ENCODE results near the gene ALCAM.

ALCAM gene

DNA sequence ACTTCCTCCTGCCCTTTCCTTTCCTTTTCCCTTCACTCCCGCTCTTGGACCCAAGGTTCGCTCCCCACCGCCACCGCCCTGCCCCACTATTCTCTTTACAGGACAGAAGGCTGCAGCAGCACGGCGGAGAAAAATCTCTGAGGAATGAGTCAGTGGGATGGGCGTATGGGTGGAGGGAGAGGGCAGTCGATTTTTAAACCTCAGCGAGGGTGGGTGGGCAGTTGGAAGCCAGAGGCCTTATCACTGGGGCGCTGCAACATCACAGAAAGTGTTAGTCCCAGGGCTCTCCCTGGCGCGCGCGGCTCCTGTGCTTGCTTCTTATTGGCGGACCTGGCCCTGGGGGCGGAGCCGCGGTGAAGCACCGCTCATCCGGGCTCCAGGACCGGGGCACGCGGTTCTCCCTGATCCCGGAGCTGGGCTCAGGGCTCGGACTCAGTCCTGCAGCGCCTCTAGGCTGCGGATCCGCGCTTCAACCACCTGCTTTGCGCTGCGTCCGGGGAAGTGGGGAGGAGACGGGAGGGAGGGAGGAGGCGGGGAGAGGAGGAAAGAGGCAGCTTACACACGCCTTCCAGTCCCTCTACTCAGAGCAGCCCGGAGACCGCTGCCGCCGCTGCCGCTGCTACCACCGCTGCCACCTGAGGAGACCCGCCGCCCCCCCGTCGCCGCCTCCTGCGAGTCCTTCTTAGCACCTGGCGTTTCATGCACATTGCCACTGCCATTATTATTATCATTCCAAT, at the start of gene ALCAM:
ALCAM (plus strand) TSS at position 584 of the 737 bp plus-strand sequence.
- DNase-seq, result peak; percentile 91

DNA sequence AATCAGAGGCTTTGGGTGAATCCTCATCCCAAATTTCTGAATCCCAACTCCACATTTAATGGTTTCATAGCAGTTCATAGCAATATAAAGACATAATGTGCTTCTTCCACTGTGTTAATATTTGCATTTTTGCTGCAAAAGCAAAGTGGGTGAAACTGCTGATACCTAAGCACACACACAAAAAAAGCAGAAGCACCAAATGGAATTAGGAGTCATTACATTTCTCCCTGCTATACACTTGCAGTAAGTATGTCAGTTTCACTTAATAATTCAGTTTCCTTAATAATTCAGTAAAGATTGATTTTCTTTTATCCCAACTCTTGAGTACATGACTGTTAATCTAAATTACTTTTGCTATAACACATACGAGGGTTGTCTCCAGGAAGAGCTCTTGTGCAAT, 48.9 kb upstream of the ALCAM start:
- no peak for DNase-seq

DNA sequence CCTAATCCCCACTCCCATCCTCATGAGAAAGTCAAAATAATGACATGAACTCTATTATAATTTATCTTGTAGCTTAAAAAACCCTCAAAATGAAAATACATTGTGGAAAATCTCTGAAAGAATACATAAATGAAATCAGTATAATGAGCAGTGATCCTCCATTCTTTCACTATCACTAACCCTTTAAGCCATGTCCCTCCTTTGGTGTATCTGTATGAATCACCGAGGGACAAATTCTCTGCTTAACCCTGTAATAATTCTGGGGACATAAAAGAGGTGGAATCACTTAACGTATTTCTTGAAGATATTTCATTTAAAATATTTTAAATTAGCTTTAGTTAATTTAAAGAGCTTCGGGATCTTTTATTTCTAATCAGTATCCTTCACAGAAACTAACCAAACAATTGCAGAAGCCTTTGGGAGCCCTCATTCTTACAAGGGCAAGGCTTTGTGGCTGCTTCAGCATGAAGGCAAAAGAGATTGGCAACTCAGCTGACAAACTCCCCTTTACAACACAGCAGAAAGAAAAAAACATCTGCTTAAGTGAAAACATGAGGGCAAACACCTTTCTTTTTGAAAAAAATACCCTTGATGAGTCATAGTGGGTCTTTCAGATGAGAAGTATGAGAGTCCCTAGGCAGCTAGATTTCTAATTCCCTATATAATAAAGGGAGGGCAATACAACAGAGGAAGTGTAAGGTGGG, 44.0 kb upstream of the ALCAM start:
- no peak for DNase-seq

DNA sequence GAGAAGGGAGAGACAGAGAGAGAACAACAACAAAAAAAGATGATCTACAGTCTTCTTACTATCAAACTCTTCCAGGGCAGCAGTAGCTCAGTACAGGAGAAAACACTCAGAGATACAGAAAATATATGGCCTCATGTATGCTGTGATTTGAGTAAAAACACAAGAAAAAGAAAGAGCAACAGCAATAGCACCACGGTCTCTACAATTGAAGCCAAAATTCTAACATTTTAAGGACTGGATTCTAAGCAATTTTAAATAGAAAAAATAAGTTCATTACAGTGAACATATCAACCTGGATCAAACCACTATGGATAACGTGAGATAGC, 43.5 kb upstream of the ALCAM start:
- DNase-seq, result no peak

DNA sequence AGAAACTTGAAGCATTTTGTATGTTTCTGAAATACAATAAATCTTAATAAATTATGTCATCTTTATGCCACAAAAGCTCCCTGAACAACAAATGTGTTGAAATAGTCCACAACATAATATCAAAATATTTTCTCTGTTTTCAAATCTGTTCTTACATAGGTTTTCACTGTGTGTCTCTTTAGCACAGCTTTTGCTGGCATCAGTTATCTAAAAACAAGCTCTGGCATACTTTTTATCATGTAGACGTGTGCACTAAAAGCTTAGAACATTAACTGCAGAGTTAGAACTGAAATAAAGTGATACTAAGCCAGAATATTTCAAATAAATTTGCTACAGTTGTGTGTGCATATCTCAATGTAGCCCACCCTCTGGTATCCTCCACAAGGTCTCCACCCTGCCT, 41.8 kb upstream of the ALCAM start:
- DNase-seq, result no peak

DNA sequence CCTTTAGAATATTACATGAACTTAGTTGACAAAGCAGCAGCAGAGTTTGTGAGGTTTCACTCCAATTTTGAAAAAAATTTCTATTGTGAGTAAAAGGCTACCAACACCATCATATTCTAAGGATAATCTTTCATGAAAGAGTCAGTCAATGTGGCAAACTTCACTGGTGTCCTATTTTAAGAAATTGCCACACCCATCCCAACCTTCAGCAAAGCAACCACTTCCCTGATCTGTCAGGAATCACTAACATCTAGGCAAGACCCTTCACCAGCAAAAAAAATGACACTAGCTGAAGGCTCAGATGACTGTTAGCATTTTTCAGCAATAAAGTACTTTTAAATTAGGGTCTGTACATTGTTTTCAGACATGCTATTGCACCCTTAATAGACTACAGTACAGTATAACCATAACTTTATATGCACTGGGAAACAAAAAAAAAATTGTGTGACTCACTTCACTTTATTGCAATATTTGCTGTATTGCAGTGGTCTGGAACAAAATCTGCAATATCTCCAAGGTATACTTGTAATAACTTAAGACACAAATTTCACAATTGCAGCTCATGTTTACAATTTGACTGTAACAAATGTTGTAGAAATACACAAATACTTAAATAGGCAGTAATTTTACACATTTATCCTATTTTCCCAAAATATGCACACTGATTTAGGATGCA, 38.9 kb upstream of the ALCAM start:
- DNase-seq, result no peak

DNA sequence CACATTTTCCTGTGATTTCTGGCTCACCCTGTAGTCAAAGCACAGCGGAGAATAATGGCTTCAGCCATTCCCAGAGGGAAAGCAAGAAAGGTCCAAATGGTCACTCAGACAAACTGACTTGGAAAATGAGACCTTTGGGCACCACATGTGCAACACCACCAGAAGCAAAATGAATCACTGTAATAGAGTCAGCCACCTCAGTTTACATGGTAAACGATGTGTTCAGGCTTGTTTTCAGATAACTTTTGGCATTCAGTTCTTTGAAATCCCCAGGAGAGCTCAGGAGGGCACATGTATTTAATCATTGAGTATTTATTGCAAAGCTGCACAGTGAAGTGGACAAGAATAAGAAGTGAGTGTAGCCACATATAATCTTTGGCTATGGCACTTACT, 38.4 kb upstream of the ALCAM start:
- DNase-seq, result no peak

DNA sequence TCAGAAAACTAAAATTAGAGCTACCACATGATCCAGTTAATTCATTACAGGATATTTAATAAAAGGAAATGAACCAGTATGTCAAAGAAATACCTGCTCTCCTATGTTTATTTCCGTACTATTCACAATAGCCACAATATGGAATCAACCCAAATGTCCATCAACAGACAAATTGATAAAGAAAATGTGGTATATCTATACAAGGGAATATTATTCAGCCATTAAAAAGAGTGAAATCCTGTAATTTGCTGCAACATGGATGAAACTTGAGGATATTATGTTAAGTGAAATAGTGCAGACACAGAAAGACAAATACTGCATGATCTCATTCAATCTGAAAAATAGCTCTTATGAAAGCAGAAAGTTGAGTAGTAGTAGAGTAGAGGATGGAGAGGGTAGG, 33.7 kb upstream of the ALCAM start:
- no peak for DNase-seq

DNA sequence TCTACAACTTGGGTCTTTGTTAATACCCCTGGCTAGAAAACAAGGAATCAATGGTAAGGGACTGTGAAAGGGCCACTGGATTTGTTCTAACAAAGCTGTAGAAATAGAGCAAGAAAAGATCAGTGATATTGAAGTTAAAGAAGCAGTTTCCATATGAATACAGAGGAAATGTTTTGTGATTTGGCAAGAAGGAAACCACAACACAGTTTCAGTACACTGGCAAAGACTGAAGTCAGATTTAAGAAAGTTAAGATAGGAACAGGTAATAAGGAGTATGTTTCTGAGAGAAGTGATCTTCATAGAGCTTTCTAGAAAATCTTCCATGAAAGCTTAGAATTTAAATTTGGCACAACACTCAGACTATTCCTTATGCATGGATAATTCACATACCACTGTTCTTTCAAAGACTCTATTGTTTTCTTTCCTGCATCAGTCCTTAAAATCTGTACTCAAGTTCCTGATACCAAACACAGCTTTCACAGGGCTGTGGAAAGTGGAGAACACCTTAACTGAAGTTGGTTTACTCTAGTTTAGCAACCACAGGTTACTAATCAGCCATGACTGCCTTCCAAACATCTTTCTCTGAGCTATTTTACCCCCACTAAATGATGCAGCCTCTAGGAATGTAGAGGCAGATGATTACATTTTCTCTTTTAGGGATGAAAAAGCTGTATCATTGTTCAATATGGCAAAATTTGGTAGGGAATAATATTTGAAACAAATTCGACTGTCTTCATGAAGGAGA, 32.4 kb upstream of the ALCAM start:
- DNase-seq, result no peak

DNA sequence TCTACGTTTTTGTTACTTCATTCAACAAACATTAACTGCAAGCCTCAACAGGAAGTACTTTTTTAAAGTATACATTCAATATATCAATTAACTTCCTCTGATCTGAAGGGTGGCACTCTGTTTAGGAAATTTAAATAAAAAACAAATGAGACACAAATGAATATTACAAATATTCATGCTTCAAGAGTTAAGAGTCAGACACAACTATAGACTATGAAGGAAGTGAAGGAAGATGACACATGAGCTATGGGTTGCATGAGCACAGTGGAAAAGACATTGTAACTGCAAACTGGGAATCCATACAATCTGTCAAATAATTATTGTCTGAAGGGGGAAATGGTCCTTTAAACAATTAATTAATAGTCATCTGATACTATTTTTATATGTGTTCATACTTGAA, 26.8 kb upstream of the ALCAM start:
- no peak for DNase-seq

DNA sequence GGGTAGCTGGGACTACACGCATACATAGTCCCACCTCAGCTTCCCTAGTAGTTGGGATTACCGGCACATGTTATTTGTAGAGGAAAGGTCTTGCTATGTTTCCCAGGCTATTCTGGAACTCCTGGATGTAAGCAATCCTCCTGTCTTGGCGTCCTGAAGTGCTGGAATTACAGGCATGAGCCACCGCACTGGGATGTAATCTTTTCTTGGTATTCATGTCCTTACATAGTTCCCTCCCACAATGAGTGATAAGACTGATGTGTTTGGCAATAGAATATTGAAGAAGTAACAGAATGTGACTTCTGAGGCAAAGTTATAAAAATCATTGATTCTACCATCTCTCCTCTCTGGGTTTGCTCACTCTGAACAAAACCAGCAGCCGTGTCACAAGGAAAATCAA, 22.7 kb upstream of the ALCAM start:
- DNase-seq, result no peak

DNA sequence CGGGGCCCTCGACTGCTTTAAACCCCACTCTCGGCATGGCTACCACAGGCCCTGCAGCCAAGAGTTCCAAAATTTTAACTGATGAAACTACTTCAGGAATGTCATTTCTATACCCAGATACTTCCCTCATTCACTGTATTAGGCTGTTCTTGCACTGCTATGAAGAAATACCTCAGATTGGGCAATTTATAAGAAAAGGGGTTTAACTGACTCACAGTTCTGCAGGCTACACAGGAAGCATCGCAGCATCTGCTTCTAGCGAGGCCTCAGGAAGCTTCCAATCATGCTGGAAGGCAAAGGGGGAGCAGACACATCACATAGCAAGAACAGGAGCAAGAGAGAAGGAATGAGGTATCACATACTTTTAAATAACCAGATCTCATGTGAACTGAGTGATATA, 21.6 kb upstream of the ALCAM start:
- DNase-seq, result no peak

DNA sequence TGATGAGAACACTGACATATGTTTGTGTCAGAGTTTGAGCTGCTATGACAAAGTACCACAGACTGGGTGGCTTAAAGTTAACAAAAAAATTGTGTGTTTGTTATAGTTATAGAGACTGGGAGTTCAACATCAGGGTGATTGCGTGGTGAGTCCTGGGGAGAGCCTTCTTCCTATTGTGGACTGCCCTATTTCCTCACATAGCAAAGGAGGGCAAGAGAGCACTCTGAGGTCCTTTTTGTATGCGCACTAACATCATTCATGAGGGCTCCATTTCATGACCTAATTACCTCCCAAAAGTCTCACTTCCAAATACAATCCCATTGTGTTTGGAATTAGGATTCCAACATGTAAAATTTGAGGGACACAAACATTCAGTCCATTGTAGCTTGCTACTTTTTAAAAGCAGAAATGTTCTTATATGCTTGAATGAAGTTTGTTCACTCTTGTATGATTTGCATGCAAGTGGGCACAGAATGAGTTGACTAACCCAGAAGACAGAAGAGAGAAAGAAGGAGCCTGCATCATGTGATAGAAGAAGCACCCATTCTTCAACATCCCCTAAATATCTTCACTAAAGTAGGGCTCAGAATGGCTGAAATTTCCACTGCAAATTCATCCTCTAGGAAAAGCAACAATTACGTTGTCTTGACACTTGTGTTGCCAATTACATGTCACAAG, 18.9 kb upstream of the ALCAM start:
- DNase-seq, result no peak

DNA sequence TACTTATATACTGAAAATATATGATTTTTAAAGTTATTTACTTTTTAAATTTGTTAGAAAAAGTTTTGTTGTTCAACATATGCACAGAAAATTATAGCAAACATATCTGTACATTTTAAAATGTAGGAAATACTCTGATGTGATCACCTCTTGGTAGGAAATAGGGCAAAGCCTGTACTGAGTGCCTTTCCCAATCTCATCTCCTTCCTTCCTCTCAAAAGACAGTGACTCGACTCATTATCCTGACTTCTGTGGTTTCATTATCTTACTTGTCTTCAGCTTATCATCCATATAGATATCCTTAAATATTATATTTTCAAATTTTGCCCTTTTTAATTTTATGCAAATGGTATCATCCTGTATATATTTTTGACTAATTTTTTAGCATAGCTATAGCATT, 18.4 kb upstream of the ALCAM start:
- DNase-seq, result no peak

DNA sequence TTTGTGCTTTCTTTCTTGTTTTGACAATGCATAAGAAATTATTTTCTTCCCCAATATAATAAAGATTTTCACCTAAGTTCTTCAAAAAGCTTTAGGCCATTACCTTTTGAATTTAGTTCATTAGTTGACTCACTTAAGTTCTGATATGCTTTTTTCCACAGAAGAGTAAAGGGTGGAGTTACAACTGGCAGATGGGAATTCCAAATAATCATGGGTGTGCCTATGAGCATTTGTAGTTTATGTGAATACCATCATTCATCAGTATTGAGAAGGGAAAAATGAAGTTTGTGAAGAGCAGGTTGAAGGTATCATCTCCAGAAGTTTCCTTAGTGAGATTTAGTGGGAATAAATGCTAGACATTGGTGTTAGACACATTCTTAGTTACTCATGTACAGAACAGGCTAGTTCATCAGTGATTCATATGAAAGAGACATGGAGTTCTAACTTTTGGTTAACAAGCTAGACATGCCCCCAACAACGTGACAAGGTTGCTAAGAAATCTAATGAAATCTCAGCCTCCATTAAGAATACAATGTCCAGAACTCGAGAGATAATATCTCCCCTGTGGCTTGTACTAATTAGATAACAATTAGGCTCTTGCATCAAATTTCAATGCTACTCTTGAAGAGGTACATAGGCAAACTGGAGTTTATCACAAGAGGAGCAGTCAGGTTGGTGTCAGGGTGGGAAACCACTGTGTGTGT, 16.9 kb upstream of the ALCAM start:
- no peak for DNase-seq

DNA sequence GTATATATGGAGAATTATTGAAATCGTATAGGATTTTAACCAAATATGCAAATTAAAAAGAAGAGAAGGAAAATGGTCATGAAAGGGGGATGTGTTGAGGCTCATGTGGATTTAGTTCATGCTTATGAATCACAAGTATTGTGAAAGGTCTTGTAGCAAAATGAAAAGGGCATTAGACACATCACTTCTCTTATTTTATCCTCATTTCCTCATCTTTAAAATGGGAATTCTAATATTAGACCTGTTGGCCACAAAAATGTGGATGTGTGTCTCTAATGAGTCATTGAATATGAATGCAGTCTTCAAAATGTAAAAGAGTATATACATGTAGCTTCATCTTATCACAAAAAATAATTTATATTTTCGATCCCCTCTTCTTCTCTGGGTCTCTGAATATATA, 14.9 kb upstream of the ALCAM start:
- DNase-seq, result no peak

DNA sequence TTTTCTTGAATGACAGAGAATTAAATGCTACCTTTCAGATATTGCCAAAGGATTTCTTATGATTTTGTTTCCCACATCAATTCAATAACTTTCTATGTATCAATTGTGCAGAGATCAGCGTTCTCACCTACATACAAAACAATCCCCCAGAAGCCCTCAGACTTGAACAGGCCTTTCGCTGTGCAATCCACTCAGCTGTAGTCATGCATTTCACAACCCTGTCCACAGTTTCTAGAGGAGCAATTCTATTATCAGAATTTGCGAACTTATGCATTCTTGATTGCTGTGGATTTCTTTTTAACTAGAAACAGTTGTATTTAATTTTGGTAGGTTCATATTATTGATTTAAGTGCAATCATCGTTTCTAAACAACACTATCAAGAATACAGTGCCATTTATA, 13.7 kb upstream of the ALCAM start:
- DNase-seq, result no peak

DNA sequence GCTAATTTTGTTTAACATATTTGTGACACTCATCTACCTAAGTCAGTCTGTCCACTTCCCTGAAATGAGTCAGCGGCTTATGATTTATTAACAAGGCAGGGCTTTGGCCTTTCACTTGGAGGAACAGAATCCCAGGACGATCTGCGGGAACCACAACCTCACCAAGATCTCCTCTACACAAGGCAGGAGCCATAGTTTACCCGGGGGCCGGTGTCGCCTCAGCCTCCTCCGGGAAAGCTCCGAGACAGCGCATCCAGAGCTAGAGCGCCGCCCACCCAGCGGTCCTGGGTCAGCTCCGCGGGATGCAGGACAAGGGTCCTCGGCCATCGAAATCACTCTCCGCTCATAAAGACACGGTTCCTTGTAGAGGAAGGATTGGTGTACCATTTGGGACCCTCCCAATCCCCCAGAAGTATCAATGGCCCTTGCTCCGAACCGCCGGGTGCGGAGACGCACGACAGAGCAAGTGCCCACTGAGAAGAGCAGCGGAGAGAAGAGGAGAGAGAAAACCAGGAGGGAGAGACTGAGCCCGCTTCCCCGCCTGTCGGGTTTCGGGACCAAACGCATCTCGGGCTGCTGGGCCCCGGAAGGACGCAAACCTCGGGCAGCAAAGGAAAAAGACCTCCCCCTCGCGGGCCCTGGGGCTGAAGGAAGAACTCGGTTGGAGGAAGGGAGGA, 13.1 kb upstream of the ALCAM start:
- no peak for DNase-seq

DNA sequence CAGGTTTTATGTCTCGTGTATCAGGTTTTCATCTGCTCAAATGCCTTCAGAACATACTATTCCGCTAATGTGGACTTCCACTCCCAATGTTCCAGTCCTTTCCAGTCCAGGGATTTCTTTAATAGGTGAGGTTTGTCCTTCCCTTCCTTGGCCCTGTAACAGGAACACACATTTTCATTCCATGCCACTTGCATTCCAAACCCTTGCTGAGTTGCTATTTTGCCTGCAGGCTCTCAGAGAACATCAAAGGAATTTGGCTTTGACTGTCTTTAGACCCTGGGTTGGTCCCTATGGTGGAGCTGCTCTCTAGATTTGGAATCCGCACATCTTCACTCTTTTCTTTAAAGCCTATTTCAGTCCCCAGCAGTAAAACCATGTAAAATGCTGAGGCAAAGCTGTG, 12.3 kb upstream of the ALCAM start:
- DNase-seq, result no peak

DNA sequence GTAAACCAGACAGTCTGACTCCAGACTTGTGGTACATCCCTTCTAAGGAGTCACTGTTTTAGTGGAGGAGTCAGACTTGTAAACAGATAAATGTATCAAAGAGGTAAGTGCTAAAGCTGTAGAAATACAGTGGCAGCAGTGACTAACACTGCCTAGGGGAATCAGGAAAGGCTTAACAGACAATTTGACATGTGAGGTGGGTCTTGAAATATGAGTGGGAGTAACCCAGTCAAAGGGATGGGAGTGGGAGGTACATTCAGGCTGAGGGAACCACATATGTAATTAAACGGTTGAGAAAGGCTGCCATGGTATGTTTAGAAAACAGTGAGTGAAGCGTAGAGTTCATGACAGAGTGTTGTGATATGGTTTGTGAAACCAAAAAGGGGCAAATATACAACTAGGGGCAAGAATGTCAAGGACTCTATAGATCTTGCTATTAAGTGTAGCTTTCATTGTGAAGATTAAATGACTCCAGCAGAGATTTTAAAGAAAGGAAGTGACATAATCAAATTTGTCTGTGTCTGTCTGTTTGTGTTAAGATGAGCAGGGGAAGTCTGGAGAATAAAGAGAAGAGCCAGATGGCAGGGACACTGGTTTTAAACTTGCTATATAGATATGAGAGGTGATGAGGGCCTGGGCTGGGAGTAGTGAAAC, 11.2 kb upstream of the ALCAM start:
- DNase-seq, result no peak

DNA sequence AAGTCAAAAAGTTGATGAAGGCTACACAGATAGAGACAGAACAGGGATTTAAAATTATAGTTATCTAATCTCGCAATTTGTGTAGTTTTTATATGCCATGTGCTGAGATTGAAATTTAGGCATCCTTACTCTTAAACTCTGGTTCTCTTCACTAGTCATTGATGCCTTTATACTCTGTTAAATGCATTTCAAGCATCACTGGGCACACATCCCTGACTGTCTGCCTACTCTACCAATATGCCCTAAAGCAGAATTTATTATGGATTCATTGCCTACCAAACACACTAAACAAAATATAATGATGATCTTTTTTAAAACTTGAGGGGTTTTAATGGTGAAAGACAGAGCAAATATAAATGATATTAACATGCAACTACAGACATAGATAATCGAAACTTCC, 10.3 kb upstream of the ALCAM start:
- DNase-seq, result no peak
